Fibroblast of pulmonary artery (primary cell): Measurements from ENCODE around the gene ACSF3.
"Not testable (repeated sequence)": the region's sequence is repeated elsewhere in the genome, so short reads cannot be mapped to it uniquely, and the experiment has no call there.

Experiments used
- DNase-seq: peaks from one replicate; pipeline ENCODE4 v3.0.0-alpha.2; 2010; ENCODE audit warnings: low read depth
- H3K4me3 ChIP-seq: replicated peaks from 2 replicates; pipeline ENCODE4 v1.5.1; 2011; ENCODE audit warnings: low read depth, mild to moderate bottlenecking, control low read depth, low read length, moderate library complexity
- CTCF ChIP-seq: IDR thresholded peaks from 2 replicates; pipeline ENCODE4 v1.5.1; 2011; ENCODE audit warnings: mild to moderate bottlenecking, control low read depth, low read length, inconsistent platforms; ENCODE audit errors: missing control alignments

Gene ACSF3

DNA sequence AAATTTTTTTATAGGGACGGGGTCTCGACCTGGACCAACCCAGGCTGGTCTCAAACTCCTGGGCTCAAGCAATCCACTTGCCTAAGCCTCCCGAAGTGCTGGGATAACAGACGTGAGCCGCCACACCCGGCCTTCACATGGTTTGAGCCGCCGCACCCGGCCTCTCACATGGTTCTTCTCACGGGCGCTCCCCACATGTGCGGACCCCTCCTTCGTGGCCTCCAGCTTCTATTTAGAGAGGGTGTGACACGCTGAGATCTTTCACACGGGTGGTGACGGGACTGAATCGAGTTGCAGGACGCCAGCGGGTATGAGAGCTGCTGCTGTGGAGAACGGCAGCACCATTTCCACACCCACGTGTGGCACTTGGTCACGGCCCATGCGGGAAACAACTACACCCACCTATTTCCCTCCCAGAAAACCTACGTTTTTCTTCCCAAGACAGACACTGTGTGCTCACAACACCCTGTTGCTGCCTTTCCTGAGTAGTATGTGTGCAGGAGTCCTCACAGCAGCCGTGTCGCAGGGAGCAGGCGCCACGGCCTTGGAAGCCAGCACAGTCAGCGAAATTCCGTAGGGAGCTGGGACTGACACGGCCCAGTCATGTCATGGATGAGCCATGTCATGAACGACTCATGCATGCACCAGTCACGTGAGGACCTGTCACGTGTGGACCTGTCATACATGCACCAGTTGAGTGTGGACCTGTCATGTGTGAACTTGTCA is 20.1 kb upstream of the ACSF3 start:
- no peak for TF ChIP-seq CTCF

GRCh38 chr16:89074072-89074674 is 19.5 kb upstream of the ACSF3 start:
- not testable (repeated sequence) for H3K4me3 ChIP-seq, DNase-seq

More for the DNA sequence above, 20.1 kb upstream of the ACSF3 start:
- no peak for DNase-seq
- H3K4me3 ChIP-seq = no peak overlapping the region

GRCh38 chr16:89074803-89075688 is 18.6 kb upstream of the ACSF3 start:
- no peak for TF ChIP-seq CTCF
- no peak overlapping the region for H3K4me3 ChIP-seq
- no peak for DNase-seq

DNA sequence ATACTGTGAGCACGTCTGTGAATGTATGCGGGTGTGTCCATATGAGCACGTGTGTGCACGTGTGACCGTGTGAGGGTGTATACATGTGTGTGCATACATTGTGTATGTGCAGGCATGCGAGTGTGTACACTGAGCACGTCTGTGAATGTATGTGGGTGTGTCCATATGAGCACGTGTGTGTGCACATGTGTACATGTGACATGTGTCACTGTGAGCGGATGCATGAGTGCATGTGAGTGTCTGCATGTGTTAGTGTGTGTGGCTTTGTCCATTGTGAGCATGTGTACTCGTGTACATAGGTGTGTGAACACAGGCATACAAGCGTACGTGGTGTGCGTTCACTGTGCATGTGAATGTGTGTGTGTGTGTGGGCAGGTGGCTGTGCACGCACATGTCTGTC is 17.5 kb upstream of the ACSF3 start:
- DNase-seq = no peak
- no peak overlapping the region for H3K4me3 ChIP-seq
- TF ChIP-seq CTCF = no peak

DNA sequence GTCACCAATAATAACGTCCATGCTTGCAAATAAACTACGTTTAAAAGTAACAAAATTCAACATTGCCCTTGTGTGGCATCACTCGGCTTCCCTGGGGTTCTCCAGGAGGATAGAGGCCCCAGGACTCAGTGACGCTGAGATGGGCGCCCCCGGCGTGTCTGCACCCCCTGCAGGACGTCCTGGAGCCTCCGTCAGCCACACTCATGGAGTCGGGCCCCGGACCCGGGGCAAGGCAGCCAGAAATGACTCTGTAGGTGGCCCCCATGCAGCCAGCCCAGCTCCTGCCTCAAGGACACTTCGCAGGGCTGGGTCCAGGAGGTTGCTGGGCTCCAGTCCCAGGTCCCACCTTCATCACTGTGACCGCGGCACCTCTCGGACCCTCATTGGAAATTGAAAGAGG is 16.6 kb upstream of the ACSF3 start:
- H3K4me3 ChIP-seq = no peak overlapping the region
- no peak for TF ChIP-seq CTCF
- DNase-seq = no peak

DNA sequence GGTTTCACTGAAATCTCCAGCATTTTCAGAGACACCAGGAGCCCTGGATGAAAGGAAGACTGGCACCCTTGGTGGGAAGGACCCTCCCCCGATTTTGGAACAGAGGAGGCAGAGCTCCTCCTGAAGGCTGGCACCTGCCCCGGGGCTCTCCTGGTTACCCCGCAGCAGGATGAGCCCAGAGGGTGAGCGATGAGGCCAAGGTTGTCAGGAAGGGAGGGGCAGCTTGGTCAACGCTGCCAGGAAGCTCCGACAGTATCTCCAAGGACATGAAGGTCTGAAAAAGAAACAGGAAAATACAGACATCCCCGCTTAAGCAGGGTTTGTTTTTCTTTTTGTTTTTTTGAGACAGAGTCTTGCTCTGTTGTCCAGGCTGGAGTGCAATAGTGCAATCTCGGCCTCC is 15.5 kb upstream of the ACSF3 start:
- TF ChIP-seq CTCF = no peak
- no peak for DNase-seq
- no peak overlapping the region for H3K4me3 ChIP-seq

- DNase-seq = no peak
- no peak for TF ChIP-seq CTCF
Measured at GRCh38 chr16:89079434-89079980, 14.1 kb upstream of the ACSF3 start.

More at GRCh38 chr16:89079434-89079980, 14.1 kb upstream of the ACSF3 start:
- H3K4me3 ChIP-seq = no peak overlapping the region
